NCI-H748 (cell line): ENCODE data around the gene AGRN.
"Not testable (repeated sequence)": the region's sequence is repeated elsewhere in the genome, so short reads cannot be mapped to it uniquely, and the experiment has no call there.

Experiments
- DNase-seq: peaks from one replicate; lab custom pipeline; 2025; ENCODE audit not compliant: unreplicated experiment; lab: John Stamatoyannopoulos, UW

AGRN gene

GRCh38 chr1:1019122-1019999, 559 bp upstream of the AGRN start:
- peak; percentile 71 for DNase-seq

- DNase-seq = peak; percentile 32
Measured at GRCh38 chr1:1020415-1021009, 592 bp downstream of the AGRN start.

- DNase-seq = peak; percentile 66
Measured at GRCh38 chr1:1021010-1021919, 1.3 kb downstream of the AGRN start.

- DNase-seq = no peak
Measured at GRCh38 chr1:1021920-1022259, 2.0 kb downstream of the AGRN start.

- peak; percentile 13 for DNase-seq
Measured at GRCh38 chr1:1022302-1023009, 2.5 kb downstream of the AGRN start.

GRCh38 chr1:1023700-1024099, 3.8 kb downstream of the AGRN start:
- no peak for DNase-seq

GRCh38 chr1:1024149-1024770, 4.3 kb downstream of the AGRN start:
- DNase-seq = no peak

GRCh38 chr1:1024771-1025699, 5.1 kb downstream of the AGRN start:
- DNase-seq = no peak

- no peak for DNase-seq
Measured at GRCh38 chr1:1025730-1026129, 5.8 kb downstream of the AGRN start.

GRCh38 chr1:1026599-1027413, 6.9 kb downstream of the AGRN start:
- DNase-seq = no peak

- DNase-seq = no peak
Measured at GRCh38 chr1:1027791-1028190, 7.9 kb downstream of the AGRN start.

- not testable (repeated sequence) for DNase-seq
Measured at GRCh38 chr1:1030867-1031658, 11.1 kb downstream of the AGRN start.

- DNase-seq = no peak
Measured at GRCh38 chr1:1031659-1032235, 11.8 kb downstream of the AGRN start.

GRCh38 chr1:1032424-1032823, 12.5 kb downstream of the AGRN start:
- DNase-seq = peak; percentile 58

GRCh38 chr1:1033009-1033587, 13.2 kb downstream of the AGRN start:
- peak; percentile 95 for DNase-seq

- DNase-seq = peak; percentile 59
Measured at GRCh38 chr1:1033731-1034438, 14.0 kb downstream of the AGRN start.

- DNase-seq = peak; percentile 52
Measured at GRCh38 chr1:1034439-1034781, 14.5 kb downstream of the AGRN start.
